Measurements from ENCODE around the gene UBTF. TPM values are rescaled to one million over a fixed set of nuclear protein-coding genes. Genes with fewer than 3 reads are reported as not detected.

The UBTF gene
- total and polyA plus RNA-seq, 2 of the 4 experiments (the other 2 are of a cell fraction) = 29.7 to 42.1 TPM

GRCh38 chr17:44219108-44219615 lies 313 bp downstream of the UBTF start:
- ChIA-PET POLR2A (ENCODE audit: unreplicated experiment) (interaction anchor here (0.7 kb wide), 1 partner anchor 132 kb away, joined by 3 read pairs; no protein-coding TSS in a partner anchor), CTCF (interaction anchor here (1.2 kb wide), 1 partner anchor 9 kb away, joined by 7 read pairs; no protein-coding TSS in a partner anchor)
- Histone ChIP-seq H4K91ac (ENCODE audit: insufficient read depth, low read depth, low read length) (no peak overlapping the region; the same call in 1 of the 2 replicates), H3K4me3 (ENCODE audit: insufficient read depth, low read depth, low read length) (peak overlapping the region; percentile 61), H3K4me2 (ENCODE audit: low read depth, low read length) (no peak overlapping the region), H2AK9ac (replicated peaks; ENCODE audit: low read depth, low read length, poor library complexity) (peak overlapping the region; percentile 98), H3K4me1 (ENCODE audit: control insufficient read depth, insufficient read depth, low read length) (peaks cover 15% of the 10 kb centered on the region), H2BK20ac (ENCODE audit: low read depth, low read length) (no peak overlapping the region), H2BK120ac (ENCODE audit: low read depth, low read length) (no peak overlapping the region), H3K9ac (ENCODE audit: low read depth, low read length) (peak overlapping the region; percentile 40), H3K23ac (ENCODE audit: low read depth, low read length) (no peak overlapping the region), H4K20me1 (ENCODE audit: insufficient read depth, low read length) (peaks cover 28% of the 10 kb centered on the region), H3K14ac (replicated peaks; ENCODE audit: low read depth, low read length) (peak overlapping the region; percentile 48), H2AFZ (replicated peaks; ENCODE audit: low read length, poor library complexity) (peak overlapping the region; percentile 74), H3K36me3 (ENCODE audit: control insufficient read depth, insufficient read depth, low read length) (peaks cover 28% of the 10 kb centered on the region), H3K18ac (ENCODE audit: low read depth, low read length) (no peak overlapping the region), H3K27me3 (ENCODE audit: control insufficient read depth, insufficient read depth, low read length) (no peaks in the 10 kb centered on the region), H2BK15ac (ENCODE audit: low read depth, low read length) (no peak overlapping the region), H4K5ac (ENCODE audit: low read depth, low read length) (no peak overlapping the region), H3K79me1 (ENCODE audit: low read depth in 1 of 2, low read length in 2 of 2) (peaks cover 32 to 64% of the 10 kb centered on the region in 2 experiments), H4K8ac (ENCODE audit: low read depth in 2 of 2, low read length in 2 of 2) (no peak overlapping the region), H3K4ac (ENCODE audit: low read depth, low read length) (peak overlapping the region; percentile 78), H3K9me1 (ENCODE audit: insufficient read depth, low read length) (peaks cover 20% of the 10 kb centered on the region), H3K27ac (ENCODE audit: insufficient read depth, low read length) (peak overlapping the region; percentile 92), H3K56ac (ENCODE audit: extremely low read depth, insufficient read depth, low read length) (peak overlapping the region; percentile 38; the same call in 1 of the 2 replicates), H2AK5ac (ENCODE audit: low read depth, low read length) (no peak overlapping the region; the same call in 1 of the 2 replicates), H2BK5ac (ENCODE audit: low read depth, low read length, poor library complexity, severe bottlenecking) (peak overlapping the region; percentile 78), H3K9me3 (ENCODE audit: control insufficient read depth, insufficient read depth, low read length) (no peaks in the 10 kb centered on the region)
- DNase-seq (peak; percentile 65), ATAC-seq (ENCODE audit: low read depth) (peak; percentile 48)
- 2% methylated on average over 33 of the region's 73 CpGs; no CpG with 5 or more reads in 1 of the 2 experiments for WGBS, 2 experiments (ENCODE audit: extremely low coverage in 2 of 2, insufficient read length in 1 of 2)
- in situ Hi-C loops (cut with MboI; ENCODE audit: low sequenced_read_pairs) = loop anchor here (25.0 kb wide), 2 partner anchors 293 to 418 kb away; partner anchors contain the start of gene GPATCH8
- BruUV-seq (replicated peaks) = no TSS peak
- TF ChIP-seq RAD21 (IDR thresholded peaks at IDR 0.05; ENCODE audit: low read length) = peak; percentile 25; the same call in 1 of the 2 replicates
- no peak for TF ChIP-seq MAFK (IDR thresholded peaks at IDR 0.05; ENCODE audit: low read depth, low read length)
- TF ChIP-seq NFE2L2 (IDR thresholded peaks at IDR 0.05; ENCODE audit: low read depth, low read length) = no peak
- TF ChIP-seq, protein P1, sequence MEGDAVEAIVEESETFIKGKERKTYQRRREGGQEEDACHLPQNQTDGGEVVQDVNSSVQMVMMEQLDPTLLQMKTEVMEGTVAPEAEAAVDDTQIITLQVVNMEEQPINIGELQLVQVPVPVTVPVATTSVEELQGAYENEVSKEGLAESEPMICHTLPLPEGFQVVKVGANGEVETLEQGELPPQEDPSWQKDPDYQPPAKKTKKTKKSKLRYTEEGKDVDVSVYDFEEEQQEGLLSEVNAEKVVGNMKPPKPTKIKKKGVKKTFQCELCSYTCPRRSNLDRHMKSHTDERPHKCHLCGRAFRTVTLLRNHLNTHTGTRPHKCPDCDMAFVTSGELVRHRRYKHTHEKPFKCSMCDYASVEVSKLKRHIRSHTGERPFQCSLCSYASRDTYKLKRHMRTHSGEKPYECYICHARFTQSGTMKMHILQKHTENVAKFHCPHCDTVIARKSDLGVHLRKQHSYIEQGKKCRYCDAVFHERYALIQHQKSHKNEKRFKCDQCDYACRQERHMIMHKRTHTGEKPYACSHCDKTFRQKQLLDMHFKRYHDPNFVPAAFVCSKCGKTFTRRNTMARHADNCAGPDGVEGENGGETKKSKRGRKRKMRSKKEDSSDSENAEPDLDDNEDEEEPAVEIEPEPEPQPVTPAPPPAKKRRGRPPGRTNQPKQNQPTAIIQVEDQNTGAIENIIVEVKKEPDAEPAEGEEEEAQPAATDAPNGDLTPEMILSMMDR (conservative IDR thresholded peaks at IDR 0.05; ENCODE audit: low read depth, low read length) = peak; percentile 58
- peak; percentile 81 for TF ChIP-seq MAZ (IDR thresholded peaks at IDR 0.05; ENCODE audit: borderline replicate concordance, low read depth, low read length)
- peak; percentile 8; the same call in 1 of the 2 replicates for TF ChIP-seq SMC3 (IDR thresholded peaks at IDR 0.05; ENCODE audit: low read depth, low read length)
- peak; percentile 57 for TF ChIP-seq POLR2A (IDR thresholded peaks at IDR 0.05; ENCODE audit: low read depth, low read length)
- TF ChIP-seq MXI1 (IDR thresholded peaks at IDR 0.05; ENCODE audit: borderline replicate concordance, low read depth, low read length) = no peak
- no peak for TF ChIP-seq CEBPB (IDR thresholded peaks at IDR 0.05; ENCODE audit: low read depth, low read length)
- TF ChIP-seq CHD1 (IDR thresholded peaks at IDR 0.05; ENCODE audit: low read depth, low read length) = no peak; the same call in 1 of the 2 replicates
- intact Hi-C loops (cut with micrococcal nuclease) = loop anchor here (1.0 to 10.0 kb wide), 2 partner anchors 106 to 286 kb away; partner anchors contain the start of gene GPATCH8
- dilution Hi-C loops (cut with HindIII; ENCODE audit: low sequenced_read_pairs, unreplicated experiment) = no loop called here

Data from IMR-90 (cell line).